MCF 10A (cell line): ENCODE data around the gene HMMR. TPM values are rescaled to one million over a fixed set of nuclear protein-coding genes. Genes with fewer than 3 reads are reported as not detected.

Source experiments
- BruUV-seq: library from RNA; stranded (reverse); fragments of 400-500 nt; replicated peaks from 2 replicates; lab custom pipeline; 2021; lab: Mats Ljungman, UMichigan
- CTCF ChIA-PET: fragments of 300-600 bp; sonication (Branson Sonifier 250); formaldehyde crosslinking; extraction: SDS; loops from one replicate; lab custom pipeline; 2021; ENCODE audit warnings: antibody characterized with exemption, inconsistent platforms; lab: Yijun Ruan, JAX
- POLR2A ChIA-PET: fragments of 300-600, 350-650 bp; sonication (Branson Sonifier 250); formaldehyde crosslinking; extraction: SDS; loops from one replicate; lab custom pipeline; 2020; ENCODE audit warnings: antibody characterized with exemption, inconsistent platforms; lab: Yijun Ruan, JAX
- DNase-seq: peaks from one replicate; pipeline ENCODE4 v3.0.0-alpha.2; 2018; ENCODE audit not compliant: unreplicated experiment
- H3K27ac Mint-ChIP-seq: one replicate; pipeline ENCODE4 v1.8.0; 2022; ENCODE audit warnings: mild to moderate bottlenecking, low read depth, mixed read lengths; ENCODE audit not compliant: unreplicated experiment
- H3K27me3 Mint-ChIP-seq: one replicate; pipeline ENCODE4 v1.8.0; 2022; ENCODE audit warnings: mixed read lengths; ENCODE audit not compliant: insufficient read depth, unreplicated experiment
- H3K36me3 Mint-ChIP-seq: one replicate; pipeline ENCODE4 v1.8.0; 2022; ENCODE audit warnings: mild to moderate bottlenecking, moderate library complexity, mixed read lengths; ENCODE audit not compliant: insufficient read depth, unreplicated experiment
- H3K4me1 Mint-ChIP-seq: one replicate; pipeline ENCODE4 v1.8.0; 2022; ENCODE audit warnings: mixed read lengths; ENCODE audit not compliant: insufficient read depth, unreplicated experiment
- H3K4me3 Mint-ChIP-seq: one replicate; pipeline ENCODE4 v1.8.0; 2022; ENCODE audit warnings: mild to moderate bottlenecking, moderate library complexity, mixed read lengths; ENCODE audit not compliant: unreplicated experiment
- H3K9me3 Mint-ChIP-seq: one replicate; pipeline ENCODE4 v1.8.0; 2022; ENCODE audit warnings: mixed read lengths; ENCODE audit not compliant: unreplicated experiment
- CTCF ChIP-seq: fragments of 200-600 bp; IDR thresholded peaks from one replicate; pipeline ENCODE4 v1.8.0; 2022; ENCODE audit warnings: antibody characterized with exemption, mild to moderate bottlenecking; ENCODE audit not compliant: unreplicated experiment
- intact Hi-C: fragments of 100-400 bp; cut with micrococcal nuclease; formaldehyde crosslinking; loops from 2 replicates; pipeline ENCODE4 v1.14.1; 2022
- total RNA-seq: library from RNA; stranded (reverse); gene quantifications from 2 replicates; pipeline ENCODE4 v1.2.3, GENCODE V29; 2022

The HMMR gene
- total RNA-seq, 1 experiment from 2014 or later, result 43.5 TPM

- intact Hi-C loops, result no loop called here
- peaks cover 17% of the 10 kb centered on the region for H3K36me3 Mint-ChIP-seq
- ChIA-PET CTCF (interaction anchor here (1.0 to 2.6 kb wide), 5 partner anchors 10 to 29 kb away, joined by 3 to 7 read pairs (median 6); partner anchors contain the start of genes HMMR and NUDCD2), POLR2A (interaction anchor here (0.6 to 18.0 kb wide), 9 partner anchors 10 to 53 kb away, joined by 3 to 284 read pairs (median 7); partner anchors contain the start of genes HMMR, MAT2B and NUDCD2)
- H3K4me3 Mint-ChIP-seq, result no peak overlapping the region
- BruUV-seq, result no TSS peak
- no peaks in the 10 kb centered on the region for H3K9me3 Mint-ChIP-seq
- TF ChIP-seq CTCF, result no peak
- DNase-seq, result no peak
- peak overlapping the region; percentile 80 for H3K27ac Mint-ChIP-seq
- no peaks in the 10 kb centered on the region for H3K27me3 Mint-ChIP-seq
- H3K4me1 Mint-ChIP-seq, result peaks cover 18% of the 10 kb centered on the region
Measured at GRCh38 chr5:163478982-163479271, 18.5 kb downstream of the HMMR start.

DNA sequence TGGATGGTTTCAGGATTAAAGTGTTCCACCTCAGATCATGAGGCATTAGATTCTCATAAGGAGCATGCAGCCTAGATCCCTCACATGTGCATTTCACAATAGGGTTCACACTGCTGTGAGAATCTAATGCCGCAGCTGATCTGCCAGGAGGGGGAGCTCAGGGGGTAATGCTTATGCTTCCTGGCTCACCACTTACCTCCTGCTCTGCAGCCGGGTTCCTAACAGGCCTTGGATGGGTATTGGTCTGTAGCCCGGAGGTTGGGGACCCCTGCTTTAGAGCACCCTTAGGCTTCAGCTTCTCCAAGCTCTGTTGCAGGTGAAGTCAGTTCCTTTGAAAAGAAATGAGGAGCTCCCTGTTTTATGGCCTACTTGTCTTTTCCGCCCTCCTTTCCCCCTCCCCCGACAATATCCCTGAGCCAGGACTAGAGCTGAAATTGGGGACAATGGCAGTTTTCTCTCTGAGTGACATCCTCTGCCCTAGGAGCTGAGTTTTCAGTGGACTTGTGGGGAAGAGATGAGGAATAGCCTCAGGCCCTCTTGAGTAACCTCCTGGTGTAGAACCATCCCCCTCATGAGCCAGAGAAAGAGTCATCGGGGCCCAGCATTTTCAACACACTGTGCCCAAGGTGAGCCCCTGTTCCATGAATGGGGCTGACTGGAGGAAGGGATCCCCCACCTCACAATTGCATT lies 28.8 kb downstream of the HMMR start:
- ChIA-PET CTCF (interaction anchor here (0.6 to 2.0 kb wide), 10 partner anchors 9 to 1013 kb away, joined by 3 to 9 read pairs (median 5); no protein-coding TSS in a partner anchor), POLR2A (interaction anchor here (1.2 to 4.6 kb wide), 7 partner anchors 10 to 29 kb away, joined by 3 to 23 read pairs (median 5); partner anchors contain the start of genes HMMR, MAT2B and NUDCD2)
- peaks cover 4% of the 10 kb centered on the region for H3K4me1 Mint-ChIP-seq
- intact Hi-C loops, result no loop called here
- H3K4me3 Mint-ChIP-seq, result no peak overlapping the region
- BruUV-seq, result no TSS peak
- peak overlapping the region; percentile 14 for H3K27ac Mint-ChIP-seq
- peak; percentile 66 for DNase-seq
- H3K9me3 Mint-ChIP-seq, result no peaks in the 10 kb centered on the region
- peaks cover 12% of the 10 kb centered on the region for H3K36me3 Mint-ChIP-seq
- H3K27me3 Mint-ChIP-seq, result no peaks in the 10 kb centered on the region
- peak; percentile 14 for TF ChIP-seq CTCF

DNA sequence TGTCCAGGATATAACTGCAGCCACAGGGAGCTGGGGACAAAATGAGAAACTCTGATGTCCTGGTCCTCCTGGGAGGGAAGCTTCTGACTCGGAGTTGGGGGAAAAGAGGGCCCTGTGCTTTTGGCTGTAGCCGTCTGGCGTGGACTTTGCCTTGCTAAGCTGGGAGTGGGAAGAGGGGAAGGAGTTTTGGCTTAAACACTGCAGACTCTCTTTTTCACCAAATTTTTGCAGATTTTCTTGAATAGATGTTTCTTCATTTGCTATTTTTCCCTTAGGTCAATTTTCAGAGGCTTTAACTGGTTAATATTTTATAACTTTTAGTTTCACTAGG lies 29.3 kb downstream of the HMMR start:
- no peaks in the 10 kb centered on the region for H3K9me3 Mint-ChIP-seq
- BruUV-seq, result no TSS peak
- no peaks in the 10 kb centered on the region for H3K27me3 Mint-ChIP-seq
- no peak overlapping the region for H3K27ac Mint-ChIP-seq
- peaks cover 4% of the 10 kb centered on the region for H3K4me1 Mint-ChIP-seq
- no peak for TF ChIP-seq CTCF
- POLR2A ChIA-PET, result interaction anchor here (0.8 to 4.6 kb wide), 7 partner anchors 9 to 30 kb away, joined by 3 to 23 read pairs (median 5); partner anchors contain the start of genes HMMR, MAT2B and NUDCD2
- CTCF ChIA-PET, result interaction anchor here (0.6 to 2.0 kb wide), 10 partner anchors 10 to 1014 kb away, joined by 3 to 9 read pairs (median 5); no protein-coding TSS in a partner anchor
- no peak for DNase-seq
- peaks cover 12% of the 10 kb centered on the region for H3K36me3 Mint-ChIP-seq
- intact Hi-C loops, result no loop called here
- H3K4me3 Mint-ChIP-seq, result no peak overlapping the region

DNA sequence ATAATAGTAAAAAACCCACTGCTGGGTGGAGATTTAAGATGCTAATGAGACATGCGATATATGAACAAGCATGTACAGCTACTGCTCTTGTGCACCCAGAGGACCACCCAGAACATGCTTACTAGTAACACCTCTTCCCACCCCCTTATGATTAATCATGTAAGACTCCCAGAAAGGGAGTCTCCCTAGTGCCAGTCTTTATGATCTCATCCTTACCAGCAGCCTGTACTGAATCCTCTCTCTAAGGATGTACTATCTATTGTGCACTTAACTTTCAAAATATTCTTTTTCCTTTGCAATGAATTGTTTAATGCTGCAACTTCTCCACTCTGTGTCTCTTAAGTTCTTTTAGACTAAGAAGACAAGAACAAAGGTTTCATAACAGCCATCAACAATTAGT lies 35.9 kb downstream of the HMMR start:
- ChIA-PET CTCF (interaction anchor here (0.8 to 1.2 kb wide), 3 partner anchors 23 to 77 kb away, joined by 3 to 6 read pairs (median 3); no protein-coding TSS in a partner anchor), POLR2A (interaction anchor here (1.2 to 1.3 kb wide), 2 partner anchors 13 to 36 kb away, joined by 3 read pairs; partner anchors contain the start of genes HMMR and NUDCD2)
- H3K36me3 Mint-ChIP-seq, result peaks cover 5% of the 10 kb centered on the region
- no peak for TF ChIP-seq CTCF
- H3K27me3 Mint-ChIP-seq, result no peaks in the 10 kb centered on the region
- H3K27ac Mint-ChIP-seq, result no peak overlapping the region
- no TSS peak for BruUV-seq
- no peak overlapping the region for H3K4me3 Mint-ChIP-seq
- DNase-seq, result no peak
- H3K9me3 Mint-ChIP-seq, result no peaks in the 10 kb centered on the region
- peaks cover 7% of the 10 kb centered on the region for H3K4me1 Mint-ChIP-seq
- intact Hi-C loops, result no loop called here
